Kidney tubule cell (primary cell): ENCODE measurements around the gene SLC29A4.
A peak's percentile ranks its signal among the peaks of the same experiment; 100 is the strongest.
"Not testable (repeated sequence)": the region's sequence is repeated elsewhere in the genome, so short reads cannot be mapped to it uniquely, and the experiment has no call there.

Source experiments
- DNase-seq: peaks from one replicate; pipeline ENCODE4 v3.0.0-alpha.2; 2018; ENCODE audit warnings: low spot score

The SLC29A4 gene

GRCh38 chr7:5274441-5274840 lies 8.3 kb upstream of the SLC29A4 start:
- DNase-seq = no peak

- not testable (repeated sequence) for DNase-seq
Observed at GRCh38 chr7:5274985-5275431, 7.7 kb upstream of the SLC29A4 start.

GRCh38 chr7:5275510-5275909 lies 7.2 kb upstream of the SLC29A4 start:
- DNase-seq = not testable (repeated sequence)

- DNase-seq = not testable (repeated sequence)
Observed at GRCh38 chr7:5276123-5276522, 6.6 kb upstream of the SLC29A4 start.

GRCh38 chr7:5276611-5277010 lies 6.1 kb upstream of the SLC29A4 start:
- no peak for DNase-seq

- no peak for DNase-seq
Observed at GRCh38 chr7:5278766-5279165, 4.0 kb upstream of the SLC29A4 start.

- no peak for DNase-seq
Observed at GRCh38 chr7:5279734-5280133, 3.0 kb upstream of the SLC29A4 start.

- not testable (repeated sequence) for DNase-seq
Observed at GRCh38 chr7:5281598-5282500, 894 bp upstream of the SLC29A4 start.

GRCh38 chr7:5283421-5284303 lies 919 bp downstream of the SLC29A4 start:
- DNase-seq = peak; percentile 8

- DNase-seq = peak; percentile 63
Observed at GRCh38 chr7:5284304-5285281, 1.9 kb downstream of the SLC29A4 start.

- no peak for DNase-seq
Observed at GRCh38 chr7:5286933-5287332, 4.2 kb downstream of the SLC29A4 start.

- not testable (repeated sequence) for DNase-seq
Observed at GRCh38 chr7:5287373-5287772, 4.6 kb downstream of the SLC29A4 start.

GRCh38 chr7:5287802-5288201 lies 5.1 kb downstream of the SLC29A4 start:
- DNase-seq = no peak

GRCh38 chr7:5288560-5288959 lies 5.8 kb downstream of the SLC29A4 start:
- not testable (repeated sequence) for DNase-seq

- DNase-seq = no peak
Observed at GRCh38 chr7:5289355-5289754, 6.6 kb downstream of the SLC29A4 start.

GRCh38 chr7:5291301-5291700 lies 8.6 kb downstream of the SLC29A4 start:
- DNase-seq = no peak

- DNase-seq = not testable (repeated sequence)
Observed at GRCh38 chr7:5291711-5292335, 9.1 kb downstream of the SLC29A4 start.

GRCh38 chr7:5294169-5294987 lies 11.6 kb downstream of the SLC29A4 start:
- DNase-seq = no peak

- no peak for DNase-seq
Observed at GRCh38 chr7:5295039-5296014, 12.6 kb downstream of the SLC29A4 start.
